ENCODE data around the gene SPATA1. TPM values are rescaled to one million over a fixed set of nuclear protein-coding genes. Genes with fewer than 3 reads are reported as not detected.

Gene SPATA1
- total and polyA plus RNA-seq, 2 of the 13 experiments (the other 11 are each of a cell fraction or from before 2014, with no cell fraction given) = 0.70 to 1.4 TPM

- Histone ChIP-seq H3K4me2 (ENCODE audit: low read depth, low read length) (no peak overlapping the region), H3K36me3 (replicated peaks in 1 of 2; ENCODE audit: control insufficient read depth in 1 of 2, insufficient read depth in 2 of 2, low read length in 2 of 2) (peaks cover 10 to 80% of the 10 kb centered on the region in 2 experiments), H3K79me2 (ENCODE audit: insufficient read depth, low read length) (peaks cover 24% of the 10 kb centered on the region), H2AFZ (ENCODE audit: low read length) (no peak overlapping the region), H3K27me3 (ENCODE audit: control insufficient read depth in 1 of 2, insufficient read depth in 2 of 2, low read length in 2 of 2) (no peaks in the 10 kb centered on the region), H3K27ac (ENCODE audit: extremely low read length, insufficient read depth, low read length) (no peak overlapping the region), H4K20me1 (ENCODE audit: insufficient read depth, low read length) (peaks cover 32% of the 10 kb centered on the region; the same call in 1 of the 2 replicates), H3K4me3 (replicated peaks in 1 of 3; ENCODE audit: insufficient read depth in 1 of 3, low read depth in 2 of 3, low read length in 3 of 3) (no peak overlapping the region), H3K9ac (ENCODE audit: insufficient read depth, low read depth, low read length) (no peak overlapping the region), H3K9me3 (ENCODE audit: low read length) (no peaks in the 10 kb centered on the region), H3K4me1 (ENCODE audit: insufficient read depth, low read length) (peaks cover 23% of the 10 kb centered on the region)
- ATAC-seq = peak; percentile 32
- intact Hi-C loops (cut with micrococcal nuclease; ENCODE audit: unreplicated experiment) (no loop called here), in situ Hi-C loops (cut with HindIII; ENCODE audit: extremely low pct_ligation_motif_present, low pct_unique_long_range_greater_than_20kb) (no loop called here)
- WGBS (ENCODE audit: low lambda C conversion rate) = 90% methylated on average over 3 of the region's 3 CpGs
- TF ChIP-seq RBM22 (optimal IDR thresholded peaks at IDR 0.05; ENCODE audit: low read length) (peak; percentile 72), ZNF543 (CRISPR knock-in tag; IDR thresholded peaks at IDR 0.05) (no peak), POLR2G (IDR thresholded peaks at IDR 0.05; ENCODE audit: low read depth, low read length) (peak; percentile 60), RFX1 (IDR thresholded peaks at IDR 0.05) (no peak), PITX1 (CRISPR knock-in tag; IDR thresholded peaks at IDR 0.05) (no peak), POLR2AphosphoS2 (IDR thresholded peaks at IDR 0.05; ENCODE audit: low read depth, low read length) (peak; percentile 82; the same call in 1 of the 2 replicates)
- BruUV-seq (replicated peaks) = no TSS peak
- ChIA-PET CTCF (ENCODE audit: low intra/inter-chr PET ratio, low total read pairs) (no interaction called here), POLR2A (interaction anchor here (3.1 kb wide), 1 partner anchor 10 kb away, joined by 17 read pairs; the partner anchor contains the start of genes GNG5 and SPATA1)
- FAIRE-seq = no peak
- DNase-seq (ENCODE audit: low spot score) = no peak
Measured at GRCh38 chr1:84496498-84496897, 9.7 kb upstream of the SPATA1 start.

- CTCF ChIA-PET (ENCODE audit: low intra/inter-chr PET ratio, low total read pairs) = no interaction called here
- 0 out of 4 replicates have a peak, but pooled peaks of 1 of the 2 experiments have one; percentile 32 for TF ChIP-seq POLR2A (IDR thresholded peaks at IDR 0.05; ENCODE audit: insufficient read depth in 1 of 2, low read depth in 2 of 2, low read length in 2 of 2)
- TF ChIP-seq ATF7-NPFF (CRISPR knock-in tag; IDR thresholded peaks at IDR 0.05; ENCODE audit: low read depth) = no peak
- TF ChIP-seq PATZ1 (CRISPR knock-in tag; IDR thresholded peaks at IDR 0.05) = no peak
- no peak for TF ChIP-seq PTBP1 (IDR thresholded peaks at IDR 0.05; ENCODE audit: low read depth, low read length, poor library complexity, severe bottlenecking)
- TF ChIP-seq ZNF280B (CRISPR knock-in tag; IDR thresholded peaks at IDR 0.05; ENCODE audit: borderline replicate concordance) = no peak
- TF ChIP-seq RXRA (CRISPR knock-in tag; IDR thresholded peaks at IDR 0.05) = no peak
- no peak for TF ChIP-seq MXD4 (CRISPR knock-in tag; IDR thresholded peaks at IDR 0.05)
- TF ChIP-seq ZNF253 (CRISPR knock-in tag; IDR thresholded peaks at IDR 0.05; ENCODE audit: borderline replicate concordance) = no peak
- TF ChIP-seq ELF3 (CRISPR knock-in tag; IDR thresholded peaks at IDR 0.05) = no peak
- no peak for TF ChIP-seq TAF1 (CRISPR knock-in tag; IDR thresholded peaks at IDR 0.05)
- TF ChIP-seq NPAS2 (CRISPR knock-in tag; IDR thresholded peaks at IDR 0.05; ENCODE audit: borderline replicate concordance) = no peak
Measured at GRCh38 chr1:84497631-84498275, 8.4 kb upstream of the SPATA1 start.

More at GRCh38 chr1:84497631-84498275, 8.4 kb upstream of the SPATA1 start:
- WGBS (ENCODE audit: low lambda C conversion rate) = 83% methylated on average over 2 of the region's 2 CpGs
- no peak for FAIRE-seq
- Histone ChIP-seq H2AFZ (ENCODE audit: low read length) (no peak overlapping the region), H3K27ac (ENCODE audit: extremely low read length, insufficient read depth, low read length) (no peak overlapping the region), H3K9me3 (ENCODE audit: low read length) (no peaks in the 10 kb centered on the region), H3K36me3 (replicated peaks in 1 of 2; ENCODE audit: control insufficient read depth in 1 of 2, insufficient read depth in 2 of 2, low read length in 2 of 2) (peaks cover 10 to 72% of the 10 kb centered on the region in 2 experiments), H3K9ac (ENCODE audit: insufficient read depth, low read depth, low read length) (no peak overlapping the region), H3K4me2 (ENCODE audit: low read depth, low read length) (no peak overlapping the region), H3K79me2 (ENCODE audit: insufficient read depth, low read length) (peaks cover 37% of the 10 kb centered on the region), H3K4me3 (replicated peaks in 1 of 3; ENCODE audit: insufficient read depth in 1 of 3, low read depth in 2 of 3, low read length in 3 of 3) (no peak overlapping the region), H3K4me1 (ENCODE audit: insufficient read depth, low read length) (peaks cover 23% of the 10 kb centered on the region), H4K20me1 (ENCODE audit: insufficient read depth, low read length) (peaks cover 42% of the 10 kb centered on the region), H3K27me3 (ENCODE audit: control insufficient read depth in 1 of 2, insufficient read depth in 2 of 2, low read length in 2 of 2) (no peaks in the 10 kb centered on the region)
- intact Hi-C loops (cut with micrococcal nuclease; ENCODE audit: unreplicated experiment) = no loop called here
- ATAC-seq = no peak
- POLR2A ChIA-PET = interaction anchor here (3.1 kb wide), 1 partner anchor 9 kb away, joined by 17 read pairs; the partner anchor contains the start of genes GNG5 and SPATA1
- TSS peak; percentile 0 for BruUV-seq (replicated peaks)
- in situ Hi-C loops (cut with HindIII; ENCODE audit: extremely low pct_ligation_motif_present, low pct_unique_long_range_greater_than_20kb) = no loop called here
- DNase-seq (ENCODE audit: low spot score) = no peak
